Ishikawa (cell line): ENCODE data around the gene ATP10B.

ENCODE experiments used
- CEBPB ChIP-seq: IDR thresholded peaks from 2 replicates; pipeline ENCODE4 v1.6.1; 2012
- CREB1 ChIP-seq: IDR thresholded peaks from 2 replicates; pipeline ENCODE4 v1.6.1; 2012; ENCODE audit warnings: low read depth
- EGR1 ChIP-seq: IDR thresholded peaks from 2 replicates; pipeline ENCODE4 v1.6.1; 2012
- EP300 ChIP-seq: IDR thresholded peaks from 2 replicates; pipeline ENCODE4 v1.6.1; 2012; ENCODE audit warnings: borderline replicate concordance
- FOXM1 ChIP-seq: IDR thresholded peaks from 2 replicates; pipeline ENCODE4 v1.6.1; 2012; ENCODE audit warnings: low read depth, borderline replicate concordance
- NFIC ChIP-seq: IDR thresholded peaks from 2 replicates; pipeline ENCODE4 v1.6.1; 2012
- RAD21 ChIP-seq: IDR thresholded peaks from 2 replicates; pipeline ENCODE4 v1.6.1; 2012; ENCODE audit warnings: low read depth
- TAF1 ChIP-seq: IDR thresholded peaks from 2 replicates; pipeline ENCODE4 v1.6.1; 2012; ENCODE audit warnings: low read depth, mild to moderate bottlenecking
- TCF12 ChIP-seq: IDR thresholded peaks from 2 replicates; pipeline ENCODE4 v1.6.1; 2012; ENCODE audit warnings: low read depth
- TEAD4 ChIP-seq: IDR thresholded peaks from 2 replicates; pipeline ENCODE4 v1.6.1; 2012
- YY1 ChIP-seq: IDR thresholded peaks from 2 replicates; pipeline ENCODE4 v1.6.1; 2012; ENCODE audit warnings: low read depth
- ZBTB7A ChIP-seq: IDR thresholded peaks from 2 replicates; pipeline ENCODE4 v1.6.1; 2012; ENCODE audit warnings: low read depth
- TF ChIP-seq, protein P1 (sequence below): IDR thresholded peaks from 2 replicates; pipeline ENCODE4 v1.6.1; 2012; ENCODE audit warnings: low read depth, mild to moderate bottlenecking
- TF ChIP-seq, protein P2 (sequence below): IDR thresholded peaks from 2 replicates; pipeline ENCODE4 v1.6.1; 2012
- TF ChIP-seq, protein P3 (sequence below): IDR thresholded peaks from 2 replicates; pipeline ENCODE4 v1.6.1; 2012

Gene ATP10B

DNA sequence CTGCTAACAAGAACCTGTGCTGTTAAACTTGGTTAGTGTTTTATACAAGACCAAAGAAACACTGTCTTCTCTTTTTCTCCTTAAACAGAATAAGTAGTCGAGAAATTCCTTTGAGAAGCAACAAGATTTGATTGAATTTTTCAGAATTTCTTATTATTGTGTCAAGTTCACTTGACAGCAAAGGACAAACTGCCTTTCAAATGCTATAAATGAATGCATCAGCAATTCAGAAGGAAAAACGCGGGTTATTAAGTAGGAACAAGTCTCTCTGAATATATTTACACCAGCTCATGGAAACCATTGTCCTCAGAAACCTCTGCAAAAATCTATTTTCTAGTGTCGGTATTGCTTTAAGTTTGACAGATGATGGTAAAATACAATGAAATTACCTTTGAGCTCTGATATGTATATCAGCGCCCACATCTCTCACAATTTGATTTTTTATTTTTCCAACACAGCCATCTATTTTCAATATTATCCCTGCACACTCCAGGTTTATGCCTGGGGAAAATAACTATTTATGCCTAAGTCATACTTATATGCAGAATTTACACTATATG, 4.4 kb downstream of the ATP10B start:
- no peak for TF ChIP-seq TCF12

DNA sequence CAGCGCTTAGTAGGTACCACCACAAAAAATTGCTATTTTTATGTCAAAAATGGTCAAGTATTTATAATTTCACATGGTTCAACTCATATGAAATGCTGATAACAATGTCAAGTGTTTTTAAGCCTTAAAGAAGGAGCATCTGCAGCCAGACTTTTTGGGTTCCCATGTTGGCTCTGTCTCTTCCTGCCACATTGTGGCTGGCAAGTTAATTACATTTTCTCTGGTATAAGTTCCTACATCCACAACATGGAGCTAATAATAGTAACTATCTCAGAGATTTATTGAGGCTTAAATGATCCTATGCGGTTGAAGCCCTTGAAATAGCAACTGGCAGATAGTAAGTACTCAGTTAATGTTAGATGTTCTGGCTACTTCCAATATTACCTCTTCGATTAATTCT, 5.4 kb downstream of the ATP10B start:
- TF ChIP-seq, protein P1, sequence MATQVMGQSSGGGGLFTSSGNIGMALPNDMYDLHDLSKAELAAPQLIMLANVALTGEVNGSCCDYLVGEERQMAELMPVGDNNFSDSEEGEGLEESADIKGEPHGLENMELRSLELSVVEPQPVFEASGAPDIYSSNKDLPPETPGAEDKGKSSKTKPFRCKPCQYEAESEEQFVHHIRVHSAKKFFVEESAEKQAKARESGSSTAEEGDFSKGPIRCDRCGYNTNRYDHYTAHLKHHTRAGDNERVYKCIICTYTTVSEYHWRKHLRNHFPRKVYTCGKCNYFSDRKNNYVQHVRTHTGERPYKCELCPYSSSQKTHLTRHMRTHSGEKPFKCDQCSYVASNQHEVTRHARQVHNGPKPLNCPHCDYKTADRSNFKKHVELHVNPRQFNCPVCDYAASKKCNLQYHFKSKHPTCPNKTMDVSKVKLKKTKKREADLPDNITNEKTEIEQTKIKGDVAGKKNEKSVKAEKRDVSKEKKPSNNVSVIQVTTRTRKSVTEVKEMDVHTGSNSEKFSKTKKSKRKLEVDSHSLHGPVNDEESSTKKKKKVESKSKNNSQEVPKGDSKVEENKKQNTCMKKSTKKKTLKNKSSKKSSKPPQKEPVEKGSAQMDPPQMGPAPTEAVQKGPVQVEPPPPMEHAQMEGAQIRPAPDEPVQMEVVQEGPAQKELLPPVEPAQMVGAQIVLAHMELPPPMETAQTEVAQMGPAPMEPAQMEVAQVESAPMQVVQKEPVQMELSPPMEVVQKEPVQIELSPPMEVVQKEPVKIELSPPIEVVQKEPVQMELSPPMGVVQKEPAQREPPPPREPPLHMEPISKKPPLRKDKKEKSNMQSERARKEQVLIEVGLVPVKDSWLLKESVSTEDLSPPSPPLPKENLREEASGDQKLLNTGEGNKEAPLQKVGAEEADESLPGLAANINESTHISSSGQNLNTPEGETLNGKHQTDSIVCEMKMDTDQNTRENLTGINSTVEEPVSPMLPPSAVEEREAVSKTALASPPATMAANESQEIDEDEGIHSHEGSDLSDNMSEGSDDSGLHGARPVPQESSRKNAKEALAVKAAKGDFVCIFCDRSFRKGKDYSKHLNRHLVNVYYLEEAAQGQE, result no peak
- TF ChIP-seq CEBPB (no peak), ZBTB7A (no peak), TAF1 (no peak), RAD21 (no peak), FOXM1 (no peak), NFIC (no peak), EGR1 (no peak)
- TF ChIP-seq, protein P2, sequence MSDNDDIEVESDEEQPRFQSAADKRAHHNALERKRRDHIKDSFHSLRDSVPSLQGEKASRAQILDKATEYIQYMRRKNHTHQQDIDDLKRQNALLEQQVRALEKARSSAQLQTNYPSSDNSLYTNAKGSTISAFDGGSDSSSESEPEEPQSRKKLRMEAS, result no peak
- TF ChIP-seq, protein P3, sequence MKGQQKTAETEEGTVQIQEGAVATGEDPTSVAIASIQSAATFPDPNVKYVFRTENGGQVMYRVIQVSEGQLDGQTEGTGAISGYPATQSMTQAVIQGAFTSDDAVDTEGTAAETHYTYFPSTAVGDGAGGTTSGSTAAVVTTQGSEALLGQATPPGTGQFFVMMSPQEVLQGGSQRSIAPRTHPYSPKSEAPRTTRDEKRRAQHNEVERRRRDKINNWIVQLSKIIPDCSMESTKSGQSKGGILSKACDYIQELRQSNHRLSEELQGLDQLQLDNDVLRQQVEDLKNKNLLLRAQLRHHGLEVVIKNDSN, result no peak

DNA sequence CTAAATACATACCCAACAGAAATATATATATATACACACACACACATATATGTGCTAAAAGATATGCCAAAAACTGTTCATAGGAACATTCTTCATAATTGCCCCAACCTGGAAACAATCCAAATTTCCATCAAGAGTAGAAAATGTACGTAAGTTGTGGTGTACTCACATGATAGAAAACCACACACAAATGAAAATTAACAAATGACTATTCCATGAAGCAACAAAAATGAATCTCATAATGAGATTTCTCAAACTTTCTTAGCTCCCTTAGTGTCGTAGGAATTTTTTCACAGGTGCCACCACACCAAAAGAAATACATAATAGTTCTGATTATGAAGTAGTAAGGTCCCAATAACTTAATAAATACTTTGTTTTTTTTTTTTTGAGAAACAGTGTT, 7.8 kb downstream of the ATP10B start:
- no peak for TF ChIP-seq RAD21
- TF ChIP-seq, protein P3, result no peak
- no peak for TF ChIP-seq EGR1
- TF ChIP-seq ZBTB7A, result no peak
- TF ChIP-seq TCF12, result no peak
- TF ChIP-seq EP300, result no peak
- TF ChIP-seq YY1, result no peak
- no peak for TF ChIP-seq CREB1
- TF ChIP-seq TEAD4, result no peak
- no peak for TF ChIP-seq FOXM1
- TF ChIP-seq TAF1, result no peak
- TF ChIP-seq, protein P1, result no peak
- no peak for TF ChIP-seq NFIC
- TF ChIP-seq, protein P2, result no peak
- TF ChIP-seq CEBPB, result no peak

DNA sequence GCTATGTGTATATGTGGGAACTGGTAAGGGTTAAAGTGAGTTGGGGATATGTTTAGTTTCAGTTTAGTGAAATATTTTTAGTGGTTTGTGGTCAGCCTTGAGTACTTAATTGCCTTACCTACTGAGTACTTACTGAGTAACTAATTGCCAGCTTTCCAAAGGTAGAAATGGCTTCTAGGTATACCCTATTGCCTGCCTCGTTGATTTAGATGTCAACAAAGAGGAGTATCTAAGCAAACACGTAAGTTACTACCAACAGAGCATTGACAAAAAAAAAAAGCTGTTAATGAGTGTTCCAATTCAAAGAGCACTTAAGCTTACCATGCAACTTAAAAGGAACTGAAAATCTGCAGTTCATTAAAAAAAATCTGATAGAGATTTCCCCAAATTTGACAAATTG, 8.8 kb downstream of the ATP10B start:
- TF ChIP-seq TCF12 (no peak), CEBPB (no peak), EGR1 (no peak), NFIC (no peak), TAF1 (no peak)
- TF ChIP-seq, protein P3, result no peak
- TF ChIP-seq, protein P2, result no peak

DNA sequence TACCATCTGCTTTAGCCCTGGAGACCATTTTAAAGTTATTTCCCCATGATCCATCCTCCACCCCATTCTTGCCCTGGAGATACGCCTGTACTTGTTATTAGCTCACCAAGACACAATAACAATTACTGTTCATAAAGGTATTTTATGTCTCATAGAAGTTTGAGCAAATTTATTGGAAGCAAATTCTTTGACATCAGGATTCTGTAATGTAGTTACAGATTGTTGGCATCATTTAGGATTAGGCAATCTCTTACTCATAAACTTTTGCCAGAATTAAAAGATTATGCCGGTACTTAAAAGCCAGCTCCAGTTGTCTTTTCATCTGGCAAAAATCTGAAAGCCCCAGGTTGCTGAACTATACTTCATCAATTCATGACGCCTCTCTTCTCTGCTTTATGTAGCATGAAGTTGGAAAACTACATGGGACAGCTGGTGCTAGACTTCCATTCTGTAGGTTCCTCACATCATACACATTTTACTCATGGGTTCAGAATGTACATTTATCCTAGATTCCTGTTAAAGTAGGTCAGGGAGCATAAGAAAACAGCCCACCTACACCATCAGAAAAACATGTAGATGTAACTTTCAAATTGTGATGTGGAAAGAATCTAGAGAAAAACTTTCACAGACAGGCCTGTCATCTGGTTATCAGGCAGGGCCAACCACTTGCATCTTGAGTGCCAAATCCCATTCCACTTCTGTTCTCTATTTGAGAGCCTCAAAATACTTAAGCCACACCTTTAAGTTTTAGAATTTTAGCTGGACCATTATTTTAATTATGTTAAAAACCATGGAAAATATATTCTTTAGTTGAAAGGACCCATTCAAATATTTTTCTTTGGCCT, 14.0 kb downstream of the ATP10B start:
- TF ChIP-seq FOXM1 (no peak), TCF12 (no peak), ZBTB7A (no peak), CEBPB (no peak), TEAD4 (no peak), CREB1 (no peak), TAF1 (no peak), EP300 (no peak), YY1 (no peak)
- TF ChIP-seq, protein P1, result no peak
- TF ChIP-seq, protein P2, result no peak
